AG08395 (cell line): ENCODE data around the gene ANKRD13D.

Source experiments
- DNase-seq: peaks from one replicate; pipeline ENCODE4 v3.0.0; 2012; ENCODE audit warnings: mixed read lengths, low spot score

ANKRD13D gene

DNA sequence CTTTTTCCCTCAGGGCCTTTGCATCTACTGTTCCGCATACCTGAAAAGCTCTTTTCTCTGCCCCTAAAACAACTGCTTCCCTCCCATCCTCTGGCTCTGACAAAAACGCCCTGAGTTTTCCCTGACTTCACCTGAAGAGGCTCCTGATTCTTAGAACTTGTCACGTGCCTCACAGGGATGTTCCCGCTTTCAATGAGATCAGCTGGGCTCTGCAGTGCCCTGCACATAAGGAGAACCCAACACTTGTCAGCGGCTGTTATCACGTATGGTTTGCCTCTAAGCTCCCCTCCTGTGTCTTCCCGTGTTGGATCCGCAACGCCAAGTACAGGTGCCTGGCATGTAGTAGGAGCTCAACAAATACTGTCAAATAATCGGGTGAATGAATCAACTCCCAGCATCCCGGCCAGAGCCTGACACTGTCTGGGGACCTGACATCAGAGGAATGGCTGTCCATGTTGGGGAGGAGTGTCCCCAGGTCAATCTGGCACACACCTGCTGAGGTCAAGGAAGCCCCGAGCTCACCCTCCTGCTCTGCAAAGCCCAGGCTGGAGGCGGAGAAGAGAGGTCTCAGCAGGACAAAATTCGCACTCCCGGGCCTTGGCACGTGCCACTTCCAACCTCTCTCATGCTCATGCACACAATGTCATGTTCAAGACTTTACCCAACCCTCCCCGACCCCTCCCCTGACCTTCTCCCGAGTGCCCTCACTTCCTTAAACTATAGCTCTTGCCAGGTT, 27.0 kb upstream of the ANKRD13D start:
- DNase-seq: no peak

DNA sequence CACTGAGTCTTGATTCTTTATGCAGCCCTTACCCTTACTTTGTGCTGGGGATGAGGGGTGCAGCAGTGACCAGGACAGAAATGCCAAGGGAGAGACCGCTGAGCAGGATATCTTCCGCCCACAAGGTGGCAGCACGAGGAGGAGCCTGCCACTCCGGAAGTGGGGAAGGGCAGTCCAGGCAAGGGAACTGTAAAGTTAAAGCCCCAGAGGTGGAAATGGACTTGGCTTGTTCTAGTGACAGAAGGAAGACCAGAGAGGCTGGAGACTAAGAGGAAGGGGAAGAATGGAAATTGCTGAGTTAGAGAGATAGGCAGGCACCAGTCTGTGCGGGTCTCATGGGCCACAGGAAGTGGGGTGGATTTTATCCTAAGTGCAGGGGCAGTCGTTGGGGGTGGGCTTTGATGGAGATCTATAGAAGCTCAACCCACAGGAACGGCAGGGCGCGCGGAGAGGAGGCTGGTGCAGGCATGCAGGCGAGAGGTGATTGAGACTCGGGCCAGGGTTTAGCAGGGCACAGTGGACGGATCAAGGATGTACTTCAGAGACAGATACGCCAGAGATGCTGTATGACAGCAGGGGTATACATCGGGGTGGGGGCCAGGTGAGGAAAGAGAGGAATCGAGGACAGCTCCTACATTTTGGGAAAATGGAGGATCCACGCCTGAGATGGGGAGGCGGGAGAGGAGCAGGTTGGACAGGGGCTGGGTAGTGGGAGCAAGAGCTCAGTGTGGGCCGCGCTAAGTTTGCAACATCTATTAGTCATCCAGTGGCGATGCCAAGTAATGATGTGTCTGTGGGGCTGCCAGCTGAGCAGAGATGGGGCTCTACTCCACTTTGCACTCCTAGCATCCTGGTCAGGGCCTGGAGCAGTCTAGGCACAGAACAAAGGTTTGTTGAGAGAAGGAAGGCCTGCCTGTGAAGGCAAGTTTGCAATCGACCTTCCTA, 26.1 kb upstream of the ANKRD13D start:
- DNase-seq: peak; percentile 92

DNA sequence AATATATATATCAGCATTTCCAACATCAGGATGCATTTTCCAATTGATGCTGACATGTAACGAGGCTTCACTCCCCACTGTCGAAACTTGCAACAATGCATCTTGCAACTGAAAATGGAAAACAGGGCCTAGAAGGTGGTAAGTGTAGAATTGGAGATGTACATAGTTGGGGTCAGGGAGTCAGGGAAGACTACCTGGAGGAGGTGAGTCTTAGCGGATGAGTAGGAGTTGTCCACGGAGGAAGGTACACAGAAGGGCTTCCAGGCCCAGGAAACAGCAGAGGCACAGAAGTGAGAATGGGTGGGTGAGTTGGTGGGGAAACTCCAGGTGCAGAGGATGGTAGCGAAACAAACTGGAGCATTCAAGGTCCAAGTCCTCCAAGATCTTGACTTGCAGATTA, 24.8 kb upstream of the ANKRD13D start:
- DNase-seq: no peak

DNA sequence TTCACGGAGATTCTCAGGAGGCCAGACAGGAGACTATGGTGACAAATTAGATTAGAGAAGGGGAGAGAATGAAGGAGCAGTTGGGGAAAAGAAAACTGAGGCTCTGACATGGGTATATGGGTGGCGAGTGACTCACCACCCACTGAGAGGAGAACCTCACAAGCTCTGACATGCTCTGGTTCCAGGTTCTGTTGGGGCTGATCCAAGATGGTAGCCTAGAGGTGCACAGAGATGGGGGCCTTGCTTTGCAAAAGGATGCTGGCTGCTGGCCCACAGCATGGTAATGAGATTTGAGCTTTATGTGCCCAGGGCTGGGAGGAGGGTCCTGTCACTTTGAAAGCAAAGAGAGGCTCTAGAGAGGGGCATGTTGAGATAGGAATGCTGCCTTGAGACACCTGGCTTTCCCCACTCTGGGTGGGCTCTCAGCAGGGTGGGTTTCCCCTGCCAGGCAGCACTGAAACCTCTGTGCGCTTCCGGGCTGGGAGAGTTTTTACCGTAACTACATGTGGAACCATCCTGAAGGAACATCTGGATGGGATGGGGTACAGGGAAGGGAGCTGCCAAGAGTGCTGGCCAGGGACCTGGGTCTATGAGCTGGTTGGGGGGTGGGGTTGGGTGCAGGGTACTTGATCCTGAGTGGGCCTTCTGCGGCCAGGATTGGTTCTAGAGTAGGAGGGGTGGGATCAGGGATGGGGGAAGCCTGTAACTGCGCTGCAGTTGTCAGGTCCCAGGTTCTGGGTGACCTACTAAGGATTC, 24.0 kb upstream of the ANKRD13D start:
- DNase-seq: no peak

DNA sequence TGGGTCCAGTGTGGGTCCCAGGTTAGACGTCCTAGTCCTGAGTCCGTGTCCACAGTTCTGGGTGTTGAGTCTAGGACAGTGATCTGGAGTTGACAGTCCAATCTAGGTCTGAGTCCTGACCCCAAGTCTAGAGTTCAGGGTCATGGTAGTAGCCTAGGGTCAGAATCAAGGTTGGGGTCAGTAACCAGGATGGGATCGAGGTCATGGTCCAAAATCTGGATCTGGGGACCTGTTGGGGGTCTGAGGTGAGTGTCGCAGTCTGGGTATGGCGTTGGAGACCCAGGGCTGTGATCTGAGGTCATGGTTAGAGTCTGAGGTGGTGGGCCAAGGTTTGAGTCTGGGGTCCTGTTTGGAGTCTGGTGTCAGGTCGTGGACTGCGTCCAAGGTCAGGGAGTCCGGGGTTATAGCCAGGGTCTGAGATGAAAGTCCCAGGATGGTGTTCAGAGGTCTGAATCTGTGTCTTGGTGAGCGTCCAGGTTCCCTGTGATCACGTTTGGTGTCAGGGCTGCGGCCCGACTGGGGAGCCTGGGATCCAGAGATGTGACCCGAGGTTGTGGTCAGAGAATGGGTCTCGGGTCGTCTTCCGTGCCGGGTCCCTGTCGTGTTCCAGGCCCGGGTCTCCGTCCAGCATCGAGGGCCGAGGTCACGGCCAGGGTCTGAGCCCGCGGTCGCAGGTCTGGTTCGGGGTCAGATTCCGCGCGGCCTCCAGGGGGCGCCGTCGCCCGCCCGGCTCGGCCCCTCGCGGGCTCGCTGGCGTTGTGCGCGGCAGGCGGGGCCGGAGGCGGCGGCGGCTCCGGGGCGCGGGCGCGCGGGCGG, 23.3 kb upstream of the ANKRD13D start:
- peak; percentile 89 for DNase-seq

DNA sequence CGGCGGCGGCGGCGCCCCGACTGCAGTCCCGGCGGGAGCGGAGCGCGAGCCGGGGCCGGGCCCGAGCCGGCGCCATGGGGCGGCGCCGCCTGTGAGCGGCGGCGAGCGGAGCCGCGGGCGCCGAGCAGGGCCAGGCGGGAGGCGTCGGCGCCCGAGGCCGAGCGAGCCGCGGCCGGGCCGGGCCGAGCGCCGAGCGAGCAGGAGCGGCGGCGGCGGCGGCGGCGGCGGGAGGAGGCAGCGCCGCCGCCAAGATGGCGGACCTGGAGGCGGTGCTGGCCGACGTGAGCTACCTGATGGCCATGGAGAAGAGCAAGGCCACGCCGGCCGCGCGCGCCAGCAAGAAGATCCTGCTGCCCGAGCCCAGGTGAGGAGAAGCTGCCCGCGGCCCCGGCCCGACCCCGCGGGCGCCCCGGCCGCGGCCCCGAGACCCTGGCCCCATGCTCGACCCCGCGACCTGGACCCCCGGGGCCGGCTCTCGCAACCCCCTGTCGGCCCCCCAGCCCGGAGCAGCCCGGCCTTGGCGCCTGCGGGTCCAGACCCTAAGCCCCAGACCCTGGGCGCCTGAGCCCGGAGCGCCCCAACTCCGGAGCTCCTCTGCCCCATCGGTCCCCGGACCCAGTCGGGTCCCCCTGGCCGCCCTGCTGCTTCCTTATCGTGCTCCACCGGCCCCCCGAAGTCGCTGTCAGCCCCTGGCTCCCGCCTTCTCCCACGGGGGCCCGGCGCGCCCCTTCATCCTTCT, 22.5 kb upstream of the ANKRD13D start, which contains the start of gene GRK2:
TSS of gene GRK2 (plus strand) at position 25 of the 739 bp plus-strand sequence. CDS start at position 252, 227 bp downstream.
- peak; percentile 58 for DNase-seq

DNA sequence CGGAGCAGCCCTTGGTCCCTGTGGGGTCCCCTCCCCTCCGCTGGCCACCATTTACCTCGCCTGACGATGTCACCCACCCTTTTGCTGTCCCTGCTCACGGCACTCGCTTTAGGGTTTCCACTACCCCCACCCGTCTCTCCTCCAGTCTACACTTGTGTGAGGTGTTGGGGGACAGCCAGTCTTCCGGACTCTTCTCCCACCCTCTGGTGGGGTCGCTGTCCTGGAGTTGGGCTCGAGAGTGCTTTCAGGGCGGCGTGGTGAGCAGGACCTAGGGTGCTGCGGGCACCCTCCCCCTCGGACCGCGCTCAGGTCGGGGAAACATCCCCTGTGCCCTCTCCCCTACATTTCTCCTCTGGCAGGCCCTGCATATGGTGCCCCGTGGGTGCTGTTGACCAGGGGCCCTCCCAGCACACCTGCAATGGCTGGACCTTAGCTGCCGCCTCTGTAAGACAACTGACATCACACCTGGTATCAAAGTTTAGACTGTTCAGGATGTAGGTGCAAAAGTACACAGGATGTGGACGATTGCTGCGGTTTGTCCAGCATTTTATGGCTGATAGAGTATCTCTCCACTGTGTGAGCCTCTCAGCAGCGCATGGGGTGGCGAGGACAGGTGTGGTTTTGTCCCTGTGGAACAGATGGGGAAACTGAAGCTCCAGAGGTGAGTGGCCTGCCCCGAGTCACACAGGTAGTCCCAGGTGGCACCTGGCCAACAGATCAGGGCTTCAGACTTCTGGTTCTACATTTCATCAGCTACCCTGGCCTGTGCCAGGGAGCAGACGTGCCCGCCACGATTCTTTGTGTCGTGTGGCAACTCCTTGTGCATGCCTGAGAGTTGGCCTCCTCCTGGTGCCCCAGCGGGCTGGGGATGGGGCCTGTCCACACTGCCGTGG, 21.7 kb upstream of the ANKRD13D start:
- DNase-seq: no peak

DNA sequence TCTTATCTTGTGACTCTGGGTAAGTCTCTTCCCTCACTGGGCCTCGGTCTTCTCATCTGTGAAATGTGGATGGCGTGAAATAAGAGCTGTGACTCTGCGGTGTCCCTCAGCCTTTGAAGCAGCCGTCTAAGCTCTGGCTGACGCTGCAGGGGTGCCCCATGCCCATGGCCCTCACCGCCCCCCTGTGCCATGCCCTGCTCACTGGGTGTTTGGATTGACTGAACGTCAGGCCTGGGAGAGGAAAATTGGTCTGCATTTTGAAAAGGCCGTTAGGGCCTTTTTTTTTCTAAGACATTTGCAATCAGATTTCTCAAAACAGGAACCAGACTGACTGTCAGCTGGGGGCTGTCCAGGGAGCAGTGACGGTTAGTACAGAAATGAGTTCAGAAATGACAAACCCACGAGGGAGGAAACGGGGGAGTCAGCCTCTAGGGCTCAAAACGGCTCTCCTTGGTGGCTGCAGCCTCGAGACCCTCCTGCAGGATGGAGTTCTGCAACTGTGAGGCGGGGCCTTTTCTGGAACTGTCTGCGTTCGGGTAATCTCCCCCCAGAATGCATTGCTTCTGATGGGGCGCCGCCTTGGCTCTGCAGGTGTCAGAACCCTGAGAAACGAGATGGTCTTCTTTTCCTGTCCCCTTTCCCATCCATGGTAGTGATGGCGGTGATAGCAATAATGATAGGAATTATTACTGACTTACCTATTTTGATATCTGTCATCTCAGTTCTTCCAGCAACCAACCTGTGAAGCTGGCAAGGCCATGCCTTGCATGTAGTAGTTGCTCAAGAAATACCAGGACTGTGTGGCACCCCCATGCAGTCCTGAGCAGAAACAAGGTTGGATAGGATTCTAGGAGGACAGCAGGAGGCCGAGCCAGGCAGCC, 20.8 kb upstream of the ANKRD13D start:
- DNase-seq: no peak

DNA sequence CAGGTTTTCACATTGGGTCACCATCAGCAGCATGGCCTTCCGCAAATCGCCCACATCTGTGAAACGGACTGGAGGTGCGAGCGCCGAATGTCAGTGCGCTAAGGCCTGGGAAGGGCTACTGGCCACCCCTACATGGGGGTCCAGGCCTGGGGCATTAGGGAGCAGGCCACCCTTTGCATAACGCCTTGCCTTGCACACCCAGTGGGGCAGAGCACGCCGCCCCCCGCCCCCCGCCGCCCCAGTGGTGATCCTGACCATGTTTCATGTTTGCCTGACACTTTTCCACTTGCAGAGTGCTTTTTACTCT, 20.2 kb upstream of the ANKRD13D start:
- no peak for DNase-seq

DNA sequence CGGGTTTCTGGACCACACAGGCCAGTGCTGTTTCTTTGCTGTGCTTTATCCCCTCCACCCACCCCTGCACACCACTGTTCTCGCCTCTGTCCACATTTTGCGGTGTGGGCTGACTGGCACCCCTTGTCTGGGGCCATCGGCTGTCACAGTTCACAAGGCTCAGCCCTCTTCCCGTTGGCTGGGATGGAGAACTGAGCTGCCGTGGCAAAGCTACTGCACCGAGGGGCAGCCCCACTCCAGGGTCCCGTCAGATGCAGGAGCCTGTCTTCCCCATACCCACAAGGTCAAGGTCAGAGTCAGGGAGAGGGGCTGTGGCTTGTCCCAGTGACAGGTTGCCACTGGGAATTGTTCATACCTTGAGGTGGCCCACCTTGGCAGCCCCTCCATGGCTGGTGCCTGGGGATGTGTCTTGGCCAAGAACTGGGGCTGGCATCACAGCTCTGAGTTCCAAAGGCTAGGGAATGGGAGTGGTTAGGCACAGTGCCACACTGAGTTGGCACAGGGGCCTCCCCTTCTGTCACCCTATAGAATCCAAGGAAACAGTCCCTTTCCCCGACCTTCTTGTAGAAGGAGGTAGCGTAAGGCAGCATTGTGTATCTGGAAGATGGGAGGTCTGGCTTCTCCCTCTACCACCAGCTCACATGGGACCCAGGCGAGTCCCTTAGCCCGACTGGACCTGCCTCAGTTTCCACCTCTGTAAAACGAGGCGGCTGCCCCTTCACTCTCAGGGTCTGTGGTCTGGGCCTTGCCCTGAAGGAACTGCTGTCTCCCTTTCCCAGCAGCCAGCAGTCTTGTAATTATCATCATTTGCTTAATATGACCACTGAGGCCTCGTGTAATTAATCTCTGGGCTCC, 19.5 kb upstream of the ANKRD13D start:
- DNase-seq: no peak

DNA sequence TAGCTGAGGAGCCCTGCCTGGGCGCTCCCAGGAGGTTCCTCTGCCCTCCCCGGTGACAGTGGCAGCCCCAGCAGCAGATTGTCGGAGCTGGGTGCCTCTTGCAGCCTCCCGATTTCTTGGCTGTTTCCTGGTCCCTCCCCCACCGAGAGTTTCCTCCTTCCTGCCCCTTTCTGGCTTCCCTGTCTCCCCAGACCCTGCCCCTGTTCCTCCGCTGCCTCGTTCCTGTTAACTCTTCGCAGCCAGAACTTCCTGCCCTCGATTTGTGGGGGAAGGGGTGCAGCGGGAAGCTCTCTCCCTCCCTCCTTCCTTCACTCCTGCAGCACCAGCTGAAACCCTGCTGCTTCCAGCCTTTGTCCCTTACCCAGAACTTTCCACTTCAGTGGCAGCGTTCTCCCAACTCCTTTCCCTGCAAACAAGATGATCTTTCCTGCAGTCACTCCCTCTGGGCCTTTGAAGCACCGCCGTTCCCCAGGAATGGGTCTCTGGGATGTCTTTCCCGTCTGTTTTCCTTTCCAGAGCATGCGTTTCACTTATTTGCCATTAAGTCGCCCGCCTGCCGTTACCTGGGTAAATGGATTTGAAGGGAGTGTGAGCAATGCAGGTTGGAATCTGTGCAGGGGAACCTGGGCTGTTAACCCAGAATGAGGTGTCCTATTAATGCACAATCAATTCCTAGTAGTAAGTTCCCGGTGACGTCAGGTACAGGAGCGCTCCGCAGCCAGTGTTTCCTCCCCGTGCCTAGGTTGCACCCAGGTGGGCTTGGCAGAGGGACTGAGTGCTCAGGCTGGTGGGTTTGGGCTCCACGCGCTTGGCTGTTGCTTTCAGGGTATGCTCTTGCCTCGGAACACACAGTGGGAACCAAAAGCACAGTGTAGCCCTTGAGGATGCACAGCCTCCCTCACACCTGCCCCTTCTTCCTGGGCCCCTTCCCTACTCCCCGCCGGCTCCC, 18.6 kb upstream of the ANKRD13D start:
- DNase-seq: peak; percentile 24

DNA sequence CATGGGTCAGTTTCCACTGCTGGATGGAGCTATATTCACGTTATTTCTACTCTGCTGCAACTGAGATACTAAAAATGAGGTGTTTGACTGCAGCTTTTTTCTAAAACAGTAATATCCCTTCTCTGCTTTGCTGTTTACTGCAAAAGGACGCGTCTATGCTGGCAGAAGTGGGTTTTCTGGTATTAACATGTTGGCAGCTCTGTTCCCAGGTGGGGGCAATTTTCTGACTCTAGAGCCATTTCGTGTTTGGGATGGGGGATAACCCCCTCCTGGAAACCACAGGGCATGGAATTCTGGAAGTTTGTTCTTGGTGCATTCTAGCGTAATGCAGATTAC, 17.9 kb upstream of the ANKRD13D start:
- DNase-seq: no peak

DNA sequence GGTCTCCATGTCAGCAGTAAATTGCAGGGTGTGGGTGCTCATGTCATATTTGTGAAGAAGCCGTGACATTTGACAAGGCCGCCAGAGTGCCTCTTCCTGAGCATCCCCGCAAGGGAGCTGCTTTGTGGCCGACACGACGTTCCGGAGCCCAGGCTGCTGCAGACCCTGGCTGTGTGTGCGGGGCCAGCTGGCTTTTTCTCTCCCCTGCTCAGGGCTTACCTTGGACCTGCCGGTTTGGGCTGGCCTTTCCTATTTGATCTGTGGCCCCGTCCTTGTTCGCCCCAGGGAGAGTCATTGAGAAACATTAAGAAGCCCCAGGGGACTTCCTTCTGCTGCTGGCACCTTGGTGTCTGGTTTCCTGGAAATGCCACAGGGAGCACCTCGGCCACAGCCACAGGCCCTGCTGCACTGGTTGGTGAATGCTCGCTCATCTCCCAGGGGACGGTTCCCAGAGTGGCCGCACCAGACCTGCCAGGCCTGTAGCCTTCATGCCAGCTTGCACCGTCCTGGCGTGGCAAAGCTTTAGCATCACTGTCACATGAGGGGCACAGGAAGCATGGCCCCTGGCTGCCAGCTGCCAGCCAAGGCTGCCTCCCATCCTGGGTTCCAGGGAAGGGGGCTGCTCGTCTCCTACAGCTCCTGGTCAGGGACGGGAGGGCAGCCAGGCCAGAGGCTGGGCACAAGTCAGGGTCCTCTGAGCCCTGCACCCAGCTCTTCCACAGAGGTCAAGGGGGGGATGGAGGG, 17.4 kb upstream of the ANKRD13D start:
- DNase-seq: no peak

DNA sequence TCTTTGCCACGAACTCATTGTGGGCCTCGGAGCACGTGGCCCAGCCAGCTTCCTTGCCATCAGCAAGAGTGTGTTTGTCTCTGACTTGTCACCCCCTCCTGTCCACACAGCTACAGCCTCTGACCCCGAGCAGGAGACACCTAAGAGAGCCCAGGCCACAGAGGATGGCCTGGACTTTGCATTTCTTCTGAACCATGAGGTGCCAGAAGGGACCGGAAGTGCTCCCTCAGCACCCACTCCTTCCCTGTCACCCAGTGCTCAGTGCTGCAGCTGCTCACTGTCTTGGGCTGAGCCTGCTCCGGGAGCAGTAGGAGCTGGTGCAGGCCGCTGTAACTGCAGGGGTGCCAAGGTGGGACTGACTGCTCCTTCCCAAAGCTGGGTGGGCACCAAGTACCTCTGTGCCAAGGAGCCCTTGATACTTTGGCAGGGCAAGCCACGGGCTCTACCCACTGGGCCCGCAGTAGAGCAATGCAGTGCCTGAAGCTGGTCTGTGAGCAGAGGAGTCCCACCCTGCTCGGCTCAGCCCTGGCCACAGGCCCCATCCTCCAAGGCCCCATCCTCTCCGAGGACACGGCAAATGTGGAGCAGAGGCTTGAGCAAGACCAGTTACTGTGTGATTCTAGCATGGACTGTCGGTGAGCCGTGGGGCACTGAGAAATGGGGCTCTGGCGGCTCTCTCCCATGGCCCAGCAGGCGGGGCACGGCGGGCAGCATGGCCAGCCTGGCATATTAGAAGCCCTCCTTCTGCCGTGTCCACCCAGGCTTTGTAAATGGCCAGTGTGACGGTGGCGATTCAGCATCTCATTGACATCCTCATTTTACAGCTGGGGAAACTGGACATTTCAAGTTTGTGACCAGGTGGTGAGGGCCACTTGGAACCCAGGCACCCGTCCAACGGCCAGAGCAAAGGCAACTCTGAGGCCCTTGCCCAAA, 16.5 kb upstream of the ANKRD13D start:
- DNase-seq: no peak
